H1 (cell line): ENCODE measurements around the gene TMPRSS11E. TPM values are rescaled to one million over a fixed set of nuclear protein-coding genes. Genes with fewer than 3 reads are reported as not detected.

Experiments used
- CTCF ChIA-PET: fragments of 300-600 bp; sonication (Branson Sonifier 250); formaldehyde crosslinking; loops from one replicate; lab custom pipeline; 2021; ENCODE audit not compliant: partially characterized antibody; lab: Charles Lee
- POLR2A ChIA-PET: fragments of 300-600 bp; sonication (Branson Sonifier 250); formaldehyde crosslinking; loops from one replicate; lab custom pipeline; 2021; ENCODE audit warnings: inconsistent platforms; ENCODE audit not compliant: partially characterized antibody; lab: Charles Lee
- DNase-seq, 2 experiments: peaks; one replicate each; pipeline versions ENCODE4 v3.0.0 to v3.0.0-alpha.2; 2010 to 2022; ENCODE audit warnings: low spot score in 2 of 2, low read depth in 1 of 2, mixed read lengths in 1 of 2
- FAIRE-seq: peaks from 2 replicates; lab custom pipeline; 2011; peaks lifted over from hg19 to GRCh38; lab: Jason Lieb, UNC
- H2AFZ ChIP-seq: 2 replicates; pipeline ENCODE4 v1.8.1; 2012; ENCODE audit warnings: low read length, inconsistent platforms
- H2AK5ac ChIP-seq: 2 replicates; pipeline ENCODE4 v1.6.1; 2013; ENCODE audit warnings: low read depth, low read length
- H2BK120ac ChIP-seq: replicated peaks from 2 replicates; pipeline ENCODE3; 2013; ENCODE audit warnings: low read depth, low read length, inconsistent platforms
- H2BK12ac ChIP-seq: 2 replicates; pipeline ENCODE4 v1.6.1; 2013; ENCODE audit warnings: low read depth, low read length
- H2BK15ac ChIP-seq: 2 replicates; pipeline ENCODE4 v1.6.1; 2013; ENCODE audit warnings: low read length
- H2BK20ac ChIP-seq: 2 replicates; pipeline ENCODE4 v1.6.1; 2013; ENCODE audit warnings: low read length
- H2BK5ac ChIP-seq: 2 replicates; pipeline ENCODE4 v1.6.1; 2013; ENCODE audit warnings: low read depth, low read length
- H3K14ac ChIP-seq: 2 replicates; pipeline ENCODE4 v1.6.1; 2013; ENCODE audit warnings: inconsistent platforms; ENCODE audit not compliant: insufficient read length
- H3K18ac ChIP-seq: 2 replicates; pipeline ENCODE4 v1.6.1; 2013; ENCODE audit warnings: low read length; ENCODE audit errors: extremely low read depth
- H3K23ac ChIP-seq: 2 replicates; pipeline ENCODE4 v1.6.1; 2013; ENCODE audit warnings: inconsistent platforms; ENCODE audit not compliant: insufficient read length
- H3K23me2 ChIP-seq: 2 replicates; pipeline ENCODE4 v1.6.1; 2013; ENCODE audit warnings: low read depth, low read length
- H3K27ac ChIP-seq: 2 replicates; pipeline ENCODE4 v1.6.1; 2011; ENCODE audit warnings: low read depth, low read length, inconsistent platforms
- H3K27me3 ChIP-seq, 4 experiments: replicated peaks in 1 of 4; 1 replicate in 1 of 4; 2 replicates in 3 of 4; pipeline versions ENCODE4 v1.6.1 to v1.8.1; 2011 to 2013; ENCODE audit warnings: low read length in 3 of 4, mild to moderate bottlenecking in 3 of 4, inconsistent platforms in 2 of 4, mixed read lengths in 2 of 4, moderate library complexity in 1 of 4; ENCODE audit not compliant: control insufficient read depth in 3 of 4, insufficient read depth in 3 of 4; ENCODE audit errors: extremely low read depth in 1 of 4
- H3K36me3 ChIP-seq, 4 experiments: 2 replicates each; pipeline versions ENCODE4 v1.6.1 to v1.8.1; 2011 to 2013; ENCODE audit warnings: mild to moderate bottlenecking in 4 of 4, low read length in 3 of 4, moderate library complexity in 2 of 4, control low read depth in 1 of 4, inconsistent platforms in 1 of 4; ENCODE audit not compliant: insufficient read depth in 4 of 4, control insufficient read depth in 2 of 4
- H3K4ac ChIP-seq: replicated peaks from 2 replicates; pipeline ENCODE3; 2013; ENCODE audit warnings: low read length, low read depth, mixed read lengths, inconsistent platforms; ENCODE audit not compliant: insufficient read length
- H3K4me1 ChIP-seq, 4 experiments: replicated peaks in 1 of 4; 1 replicate in 1 of 4; 2 replicates in 3 of 4; pipeline versions ENCODE4 v1.6.1 to v1.8.1; 2011 to 2013; ENCODE audit warnings: low read length in 3 of 4, inconsistent platforms in 2 of 4, mixed read lengths in 1 of 4; ENCODE audit not compliant: insufficient read depth in 4 of 4, control insufficient read depth in 3 of 4
- H3K4me2 ChIP-seq, 2 experiments: 2 replicates each; pipeline versions ENCODE4 v1.6.1 to v1.8.1; 2011 to 2013; ENCODE audit warnings: low read depth in 2 of 2, low read length in 2 of 2, control low read depth in 1 of 2, inconsistent platforms in 1 of 2, mild to moderate bottlenecking in 1 of 2; ENCODE audit not compliant: insufficient read depth in 1 of 2
- H3K4me3 ChIP-seq, 4 experiments: fragments of 200-600, 300-600 bp in 1 of 4; sonication (generic), shearing (Covaris generic), sonication (Bioruptor Twin) in 1 of 4; 2 replicates each; pipeline versions ENCODE4 v1.5.1 to v1.8.1; 2011 to 2016; ENCODE audit warnings: low read length in 4 of 4, low read depth in 3 of 4, control low read depth in 2 of 4, inconsistent platforms in 2 of 4, mild to moderate bottlenecking in 2 of 4, mixed read lengths in 1 of 4, moderate library complexity in 1 of 4; ENCODE audit not compliant: insufficient read depth in 2 of 4; ENCODE audit errors: extremely low read depth in 1 of 4
- H3K56ac ChIP-seq: replicated peaks from 2 replicates; pipeline ENCODE3; 2013; ENCODE audit warnings: low read depth, mild to moderate bottlenecking, mixed read lengths, low read length, inconsistent platforms; ENCODE audit not compliant: insufficient read length
- H3K79me1 ChIP-seq: 2 replicates; pipeline ENCODE4 v1.6.1; 2013; ENCODE audit warnings: low read depth, low read length, control low read depth
- H3K79me2 ChIP-seq, 2 experiments: 2 replicates each; pipeline versions ENCODE4 v1.6.1 to v1.8.1; 2012 to 2013; ENCODE audit warnings: low read length in 2 of 2, mild to moderate bottlenecking in 2 of 2, inconsistent platforms in 1 of 2; ENCODE audit not compliant: insufficient read depth in 2 of 2, control insufficient read depth in 1 of 2
- H3K9ac ChIP-seq, 4 experiments: replicated peaks in 1 of 4; 1 replicate in 1 of 4; 2 replicates in 3 of 4; pipeline versions ENCODE4 v1.6.1 to v1.8.1; 2011 to 2013; ENCODE audit warnings: low read depth in 3 of 4, low read length in 3 of 4, control low read depth in 2 of 4, mild to moderate bottlenecking in 2 of 4, moderate library complexity in 2 of 4, inconsistent platforms in 1 of 4; ENCODE audit errors: extremely low read depth in 1 of 4
- H3K9me3 ChIP-seq, 2 experiments: 2 replicates each; pipeline versions ENCODE4 v1.6.1 to v1.8.1; 2012 to 2013; ENCODE audit warnings: mild to moderate bottlenecking in 2 of 2, moderate library complexity in 2 of 2, control low read depth in 1 of 2, inconsistent platforms in 1 of 2, low read depth in 1 of 2, low read length in 1 of 2, mixed read lengths in 1 of 2; ENCODE audit not compliant: insufficient read depth in 2 of 2
- H4K20me1 ChIP-seq, 2 experiments: replicated peaks in 1 of 2; 2 replicates each; pipeline versions ENCODE3 to v1.8.1; 2011 to 2013; ENCODE audit warnings: inconsistent platforms in 2 of 2, low read length in 2 of 2, mild to moderate bottlenecking in 1 of 2; ENCODE audit not compliant: insufficient read depth in 2 of 2, control insufficient read depth in 1 of 2
- H4K5ac ChIP-seq: 2 replicates; pipeline ENCODE4 v1.6.1; 2013; ENCODE audit warnings: low read length, low read depth, mixed read lengths, inconsistent platforms; ENCODE audit not compliant: insufficient read length
- H4K8ac ChIP-seq: 2 replicates; pipeline ENCODE4 v1.8.0; 2013; ENCODE audit warnings: mild to moderate bottlenecking, moderate library complexity, low read length, inconsistent platforms; ENCODE audit not compliant: insufficient read depth; ENCODE audit errors: extremely low read depth
- H4K91ac ChIP-seq: replicated peaks from 2 replicates; pipeline ENCODE3; 2013; ENCODE audit warnings: low read length, mixed read lengths, inconsistent platforms; ENCODE audit not compliant: insufficient read length
- CREB1 ChIP-seq: IDR thresholded peaks from 2 replicates; pipeline ENCODE4 v1.6.1; 2012; ENCODE audit warnings: inconsistent platforms
- POLR2A ChIP-seq, 2 experiments: IDR thresholded peaks; 1 replicate in 1 of 2; 2 replicates in 1 of 2; pipeline ENCODE4 v1.6.1; 2011; ENCODE audit warnings: low read depth in 2 of 2, low read length in 2 of 2, mild to moderate bottlenecking in 2 of 2; ENCODE audit errors: control extremely low read depth in 1 of 2
- POLR2AphosphoS5 ChIP-seq: IDR thresholded peaks from 2 replicates; pipeline ENCODE4 v1.6.1; 2011; ENCODE audit warnings: low read depth, low read length
- RAD21 ChIP-seq, 2 experiments: IDR thresholded peaks in 1 of 2; conservative IDR thresholded peaks in 1 of 2; 2 replicates each; pipeline ENCODE4 v1.6.1; 2011; ENCODE audit warnings: low read depth in 2 of 2, low read length in 2 of 2, improper control_type of control experiment in 1 of 2, inconsistent platforms in 1 of 2, mild to moderate bottlenecking in 1 of 2, moderate library complexity in 1 of 2
- RNF2 ChIP-seq: fragments of 200-900, 300-1000 bp; sonication (generic); IDR thresholded peaks from 2 replicates; pipeline ENCODE4 v1.7.1; 2016; ENCODE audit warnings: borderline replicate concordance, low read depth, mild to moderate bottlenecking, antibody characterized with exemption, low read length; ENCODE audit not compliant: poor library complexity, severe bottlenecking; ENCODE audit errors: missing control alignments
- WGBS, 2 experiments: shearing (Covaris generic) in 1 of 2; methylation state at CpG; one replicate each; pipeline versions ENCODE4 v1.1.6 to v1.1.7; 2013 to 2015; ENCODE audit warnings: low lambda C conversion rate in 2 of 2, mixed read lengths in 2 of 2, inconsistent platforms in 1 of 2, low coverage in 1 of 2, missing lambda C conversion rate in 1 of 2; ENCODE audit not compliant: insufficient replicate concordance in 2 of 2, insufficient coverage in 1 of 2, insufficient read length in 1 of 2; ENCODE audit errors: extremely low coverage in 1 of 2, missing lambda C conversion rate in 1 of 2; 5-methylcytosine and 5-hydroxymethylcytosine counted together
- polyA plus RNA-seq, 7 experiments: library from polyadenylated mRNA; depleted of rRNA in 3 of 7; stranded (reverse) in 5 of 7; unstranded in 2 of 7; fragments of >200 nt in 5 of 7; fragments of 200-250 nt in 2 of 7; gene quantifications; 1 replicate in 5 of 7; 2 replicates in 1 of 7; 4 replicates in 1 of 7; pipeline versions ENCODE4 v1.2.1 to v1.2.3, GENCODE V29; 2011 to 2013; ENCODE audit warnings: missing spikeins in 2 of 7, mixed read lengths in 2 of 7
- total RNA-seq: library from RNA; stranded (reverse); fragmentation: NEBNext Ultra II Directional; extraction: Animal tissue kit (Norgen Biotek cat#: 25700); gene quantifications from 2 replicates; pipeline ENCODE4 v1.2.1, GENCODE V29; 2021

The TMPRSS11E gene
- total and polyA plus RNA-seq, 2 of the 8 experiments (the other 6 are each of a cell fraction or from before 2014, with no cell fraction given) = 0.38 to 0.71 TPM

DNA sequence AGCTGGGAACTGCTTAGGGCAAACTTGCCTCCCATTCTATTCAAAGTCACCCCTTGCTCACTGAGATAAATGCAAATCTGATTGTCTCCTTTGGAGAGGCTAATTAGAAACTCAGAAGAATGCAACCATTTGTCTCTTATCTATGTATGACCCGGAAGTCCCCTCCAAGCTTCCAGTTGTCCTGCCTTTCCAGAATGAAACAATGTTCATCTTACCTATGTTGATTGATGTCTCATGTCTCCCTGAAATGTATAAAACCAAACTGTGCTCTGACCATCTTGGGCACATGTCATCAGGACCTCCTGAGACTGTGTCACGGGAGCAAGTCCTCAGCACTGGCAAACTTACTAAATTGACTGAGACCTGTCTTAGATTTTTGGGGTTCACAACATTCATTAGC, 37.1 kb upstream of the TMPRSS11E start:
- Histone ChIP-seq H3K79me2 (no peaks in the 10 kb centered on the region; a peak in 1 of 4 replicates), H3K79me1 (no peaks in the 10 kb centered on the region)

More for the DNA sequence above, 37.1 kb upstream of the TMPRSS11E start:
- peak; percentile 84 for FAIRE-seq
- H2BK5ac ChIP-seq = peak overlapping the region; percentile 71; the same call in 1 of the 2 replicates
- no peak overlapping the region for H3K56ac ChIP-seq
- H3K9me3 ChIP-seq = no peaks in the 10 kb centered on the region
- H4K20me1 ChIP-seq = no peaks in the 10 kb centered on the region
- no peak for DNase-seq
- peak; percentile 36; the same call in 1 of the 2 replicates for TF ChIP-seq POLR2AphosphoS5
- TF ChIP-seq RNF2 = no peak
- TF ChIP-seq POLR2A (IDR thresholded peaks at IDR 0.05; ENCODE audit: control extremely low read depth in 1 of 2, low read depth in 2 of 2, low read length in 2 of 2) = peak; percentile 16 to 57; a peak in 1 of 3 replicates
- TF ChIP-seq CREB1 = no peak
- no peak for TF ChIP-seq RAD21 (IDR thresholded peaks at IDR 0.05 in 1 of 2, conservative IDR thresholded peaks at IDR 0.05 in 1 of 2; ENCODE audit: low read depth in 2 of 2, low read length in 2 of 2)
- H2AK5ac ChIP-seq = no peak overlapping the region
- no peak overlapping the region for H3K9ac ChIP-seq
- H3K14ac ChIP-seq = no peak overlapping the region
- 33% methylated on average over 2 of the region's 2 CpGs; no CpG with 5 or more reads in 1 of the 2 experiments for WGBS, 2 experiments
- peaks cover 4 to 18% (median 12%) of the 10 kb centered on the region in 4 experiments for H3K4me1 ChIP-seq
- H4K8ac ChIP-seq = no peak overlapping the region
- H3K36me3 ChIP-seq = peaks cover 0 to 6% (median 0%) of the 10 kb centered on the region in 4 experiments; a peak in 1 of 8 replicates
- H3K27ac ChIP-seq = peak overlapping the region; percentile 45; the same call in 1 of the 2 replicates
- no peak overlapping the region for H2BK120ac ChIP-seq
- no peak overlapping the region for H3K23ac ChIP-seq
- peak overlapping the region in 1 of 2 experiments; percentile 20; a peak in 3 of 4 replicates for H3K4me2 ChIP-seq
- H2BK15ac ChIP-seq = no peak overlapping the region
- no peak overlapping the region for H2BK12ac ChIP-seq
- H3K27me3 ChIP-seq = peaks cover 0 to 1% (median 0%) of the 10 kb centered on the region in 4 experiments; a peak in 1 of 7 replicates
- no peak overlapping the region for H2BK20ac ChIP-seq
- H4K91ac ChIP-seq = peak overlapping the region; percentile 92
- H3K23me2 ChIP-seq = no peaks in the 10 kb centered on the region; the same call in 1 of the 2 replicates
- H4K5ac ChIP-seq = peak overlapping the region; percentile 60
- H3K18ac ChIP-seq = no peak overlapping the region; the same call in 1 of the 2 replicates
- no peak overlapping the region for H3K4ac ChIP-seq
- CTCF ChIA-PET = interaction anchor here (3.2 kb wide), 1 partner anchor 34 kb away, joined by 12 read pairs; no protein-coding TSS in a partner anchor
- no peak overlapping the region for H2AFZ ChIP-seq
- peak overlapping the region in 1 of 4 experiments; percentile 65; a peak in 1 of 8 replicates for H3K4me3 ChIP-seq
- POLR2A ChIA-PET = interaction anchor here (0.7 to 8.2 kb wide), 11 partner anchors 10 to 496 kb away, joined by 3 to 68 read pairs (median 6); partner anchors contain the start of gene YTHDC1
